Measurements from ENCODE around the gene GPR132. TPM values are rescaled to one million over a fixed set of nuclear protein-coding genes. Genes with fewer than 3 reads are reported as not detected.
A peak's percentile ranks its signal among the peaks of the same experiment; 100 is the strongest.

The GPR132 gene
- total and polyA plus RNA-seq, 2 of the 13 experiments (the other 11 are each of a cell fraction or from before 2014, with no cell fraction given), result not detected

DNA sequence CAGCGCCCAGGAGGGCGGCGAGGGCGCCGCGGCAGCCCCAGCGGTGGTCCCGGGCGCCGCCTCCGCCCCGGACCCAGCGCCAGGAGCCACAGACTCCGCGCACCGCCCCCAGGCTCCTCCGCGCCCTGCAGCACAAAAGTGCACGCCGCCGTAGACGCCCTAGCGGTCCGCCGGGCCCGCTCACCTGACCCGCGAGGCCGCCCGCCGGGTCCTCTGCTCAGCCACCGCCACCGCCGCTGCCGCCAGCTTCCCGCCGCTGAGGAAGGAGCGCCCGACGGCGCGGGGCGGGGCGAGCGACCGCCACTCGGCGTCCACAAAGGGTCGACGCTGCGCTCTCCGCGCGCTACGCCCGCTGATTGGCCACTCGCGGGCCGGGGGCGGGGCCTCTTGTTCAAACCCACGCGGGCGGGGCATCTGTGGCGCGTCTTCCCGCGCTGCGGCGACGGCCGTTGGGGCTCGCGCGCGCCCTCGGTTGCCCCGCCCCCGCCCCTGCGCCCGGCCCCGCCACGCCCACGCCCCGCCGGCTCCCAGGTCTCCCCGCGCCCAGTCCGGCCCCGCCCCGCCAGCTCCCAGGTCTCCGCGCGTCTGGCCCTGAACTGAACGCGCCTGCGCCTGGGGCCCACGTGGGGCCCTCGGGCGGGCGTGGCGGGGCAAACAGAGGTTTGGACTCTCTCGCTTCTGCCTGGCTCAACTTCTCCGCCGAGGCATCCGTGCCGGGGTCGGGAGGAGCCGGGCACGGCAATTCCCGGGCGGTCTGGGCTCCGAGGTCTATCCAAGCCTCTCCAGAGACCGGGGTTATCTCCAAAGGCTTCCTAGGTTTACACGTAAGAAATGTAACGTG is 44.2 kb downstream of the GPR132 start, which contains the start of gene CDCA4 (continued):
- TF ChIP-seq ZBTB3 (CRISPR knock-in tag; IDR thresholded peaks at IDR 0.05; ENCODE audit: borderline replicate concordance, low read depth) (no peak), ZNF367 (CRISPR knock-in tag; IDR thresholded peaks at IDR 0.05; ENCODE audit: borderline replicate concordance) (peak; percentile 3; the same call in 1 of the 2 replicates), XRCC5 (optimal IDR thresholded peaks at IDR 0.05; ENCODE audit: low read length) (no peak), HCFC1 (IDR thresholded peaks at IDR 0.05; ENCODE audit: low read depth, low read length) (no peak; the same call in 1 of the 2 replicates), DNMT3B (CRISPR knock-in tag; conservative IDR thresholded peaks at IDR 0.05) (0 out of 2 replicates have a peak, but pooled peaks have one; percentile 51), ZNF350 (CRISPR knock-in tag; IDR thresholded peaks at IDR 0.05; ENCODE audit: borderline replicate concordance, low read depth) (0 out of 2 replicates have a peak, but pooled peaks have one; percentile 52), AGO1 (IDR thresholded peaks at IDR 0.05; ENCODE audit: low read depth, low read length, poor library complexity, severe bottlenecking) (no peak), ZNF510 (CRISPR knock-in tag; IDR thresholded peaks at IDR 0.05; ENCODE audit: low read depth) (peak; percentile 83; the same call in 1 of the 2 replicates), YEATS4 (CRISPR knock-in tag; IDR thresholded peaks at IDR 0.05; ENCODE audit: borderline replicate concordance) (peak; percentile 63), ZBTB42 (CRISPR knock-in tag; IDR thresholded peaks at IDR 0.05) (no peak), PRMT3 (CRISPR knock-in tag; IDR thresholded peaks at IDR 0.05; ENCODE audit: borderline replicate concordance, low read depth) (no peak), PHF8 (CRISPR knock-in tag; IDR thresholded peaks at IDR 0.05) (peak; percentile 70), ATAD3A (CRISPR knock-in tag; IDR thresholded peaks at IDR 0.05) (no peak), LCORL (IDR thresholded peaks at IDR 0.05) (no peak), LCORL (CRISPR knock-in tag; IDR thresholded peaks at IDR 0.05) (no peak), ZFAT (CRISPR knock-in tag; conservative IDR thresholded peaks at IDR 0.05) (no peak)
- TF ChIP-seq, protein P1, sequence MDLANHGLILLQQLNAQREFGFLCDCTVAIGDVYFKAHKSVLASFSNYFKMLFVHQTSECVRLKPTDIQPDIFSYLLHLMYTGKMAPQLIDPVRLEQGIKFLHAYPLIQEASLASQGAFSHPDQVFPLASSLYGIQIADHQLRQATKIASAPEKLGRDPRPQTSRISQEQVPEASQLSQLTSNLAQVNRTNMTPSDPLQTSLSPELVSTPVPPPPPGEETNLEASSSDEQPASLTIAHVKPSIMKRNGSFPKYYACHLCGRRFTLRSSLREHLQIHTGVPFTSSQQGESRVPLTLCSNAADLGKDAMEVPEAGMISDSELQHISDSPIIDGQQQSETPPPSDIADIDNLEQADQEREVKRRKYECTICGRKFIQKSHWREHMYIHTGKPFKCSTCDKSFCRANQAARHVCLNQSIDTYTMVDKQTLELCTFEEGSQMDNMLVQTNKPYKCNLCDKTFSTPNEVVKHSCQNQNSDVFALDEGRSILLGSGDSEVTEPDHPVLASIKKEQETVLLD (CRISPR knock-in tag; IDR thresholded peaks at IDR 0.05; ENCODE audit: low read depth), result peak; percentile 73; the same call in 1 of the 2 replicates
- TF ChIP-seq, protein P2, sequence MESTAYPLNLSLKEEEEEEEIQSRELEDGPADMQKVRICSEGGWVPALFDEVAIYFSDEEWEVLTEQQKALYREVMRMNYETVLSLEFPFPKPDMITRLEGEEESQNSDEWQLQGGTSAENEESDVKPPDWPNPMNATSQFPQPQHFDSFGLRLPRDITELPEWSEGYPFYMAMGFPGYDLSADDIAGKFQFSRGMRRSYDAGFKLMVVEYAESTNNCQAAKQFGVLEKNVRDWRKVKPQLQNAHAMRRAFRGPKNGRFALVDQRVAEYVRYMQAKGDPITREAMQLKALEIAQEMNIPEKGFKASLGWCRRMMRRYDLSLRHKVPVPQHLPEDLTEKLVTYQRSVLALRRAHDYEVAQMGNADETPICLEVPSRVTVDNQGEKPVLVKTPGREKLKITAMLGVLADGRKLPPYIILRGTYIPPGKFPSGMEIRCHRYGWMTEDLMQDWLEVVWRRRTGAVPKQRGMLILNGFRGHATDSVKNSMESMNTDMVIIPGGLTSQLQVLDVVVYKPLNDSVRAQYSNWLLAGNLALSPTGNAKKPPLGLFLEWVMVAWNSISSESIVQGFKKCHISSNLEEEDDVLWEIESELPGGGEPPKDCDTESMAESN (CRISPR knock-in tag; conservative IDR thresholded peaks at IDR 0.05), result no peak
- TF ChIP-seq, protein P3, sequence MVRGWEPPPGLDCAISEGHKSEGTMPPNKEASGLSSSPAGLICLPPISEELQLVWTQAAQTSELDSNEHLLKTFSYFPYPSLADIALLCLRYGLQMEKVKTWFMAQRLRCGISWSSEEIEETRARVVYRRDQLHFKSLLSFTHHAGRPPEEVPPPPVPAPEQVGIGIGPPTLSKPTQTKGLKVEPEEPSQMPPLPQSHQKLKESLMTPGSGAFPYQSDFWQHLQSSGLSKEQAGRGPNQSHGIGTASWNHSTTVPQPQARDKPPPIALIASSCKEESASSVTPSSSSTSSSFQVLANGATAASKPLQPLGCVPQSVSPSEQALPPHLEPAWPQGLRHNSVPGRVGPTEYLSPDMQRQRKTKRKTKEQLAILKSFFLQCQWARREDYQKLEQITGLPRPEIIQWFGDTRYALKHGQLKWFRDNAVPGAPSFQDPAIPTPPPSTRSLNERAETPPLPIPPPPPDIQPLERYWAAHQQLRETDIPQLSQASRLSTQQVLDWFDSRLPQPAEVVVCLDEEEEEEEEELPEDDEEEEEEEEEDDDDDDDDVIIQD (CRISPR knock-in tag; IDR thresholded peaks at IDR 0.05; ENCODE audit: low read depth), result no peak
- TF ChIP-seq, protein P4, sequence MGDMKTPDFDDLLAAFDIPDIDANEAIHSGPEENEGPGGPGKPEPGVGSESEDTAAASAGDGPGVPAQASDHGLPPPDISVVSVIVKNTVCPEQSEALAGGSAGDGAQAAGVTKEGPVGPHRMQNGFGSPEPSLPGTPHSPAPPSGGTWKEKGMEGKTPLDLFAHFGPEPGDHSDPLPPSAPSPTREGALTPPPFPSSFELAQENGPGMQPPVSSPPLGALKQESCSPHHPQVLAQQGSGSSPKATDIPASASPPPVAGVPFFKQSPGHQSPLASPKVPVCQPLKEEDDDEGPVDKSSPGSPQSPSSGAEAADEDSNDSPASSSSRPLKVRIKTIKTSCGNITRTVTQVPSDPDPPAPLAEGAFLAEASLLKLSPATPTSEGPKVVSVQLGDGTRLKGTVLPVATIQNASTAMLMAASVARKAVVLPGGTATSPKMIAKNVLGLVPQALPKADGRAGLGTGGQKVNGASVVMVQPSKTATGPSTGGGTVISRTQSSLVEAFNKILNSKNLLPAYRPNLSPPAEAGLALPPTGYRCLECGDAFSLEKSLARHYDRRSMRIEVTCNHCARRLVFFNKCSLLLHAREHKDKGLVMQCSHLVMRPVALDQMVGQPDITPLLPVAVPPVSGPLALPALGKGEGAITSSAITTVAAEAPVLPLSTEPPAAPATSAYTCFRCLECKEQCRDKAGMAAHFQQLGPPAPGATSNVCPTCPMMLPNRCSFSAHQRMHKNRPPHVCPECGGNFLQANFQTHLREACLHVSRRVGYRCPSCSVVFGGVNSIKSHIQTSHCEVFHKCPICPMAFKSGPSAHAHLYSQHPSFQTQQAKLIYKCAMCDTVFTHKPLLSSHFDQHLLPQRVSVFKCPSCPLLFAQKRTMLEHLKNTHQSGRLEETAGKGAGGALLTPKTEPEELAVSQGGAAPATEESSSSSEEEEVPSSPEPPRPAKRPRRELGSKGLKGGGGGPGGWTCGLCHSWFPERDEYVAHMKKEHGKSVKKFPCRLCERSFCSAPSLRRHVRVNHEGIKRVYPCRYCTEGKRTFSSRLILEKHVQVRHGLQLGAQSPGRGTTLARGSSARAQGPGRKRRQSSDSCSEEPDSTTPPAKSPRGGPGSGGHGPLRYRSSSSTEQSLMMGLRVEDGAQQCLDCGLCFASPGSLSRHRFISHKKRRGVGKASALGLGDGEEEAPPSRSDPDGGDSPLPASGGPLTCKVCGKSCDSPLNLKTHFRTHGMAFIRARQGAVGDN (CRISPR knock-in tag; IDR thresholded peaks at IDR 0.05), result peak; percentile 92

All from HepG2 (cell line).